Measurements from ENCODE around the gene PRRT1B.

DNA sequence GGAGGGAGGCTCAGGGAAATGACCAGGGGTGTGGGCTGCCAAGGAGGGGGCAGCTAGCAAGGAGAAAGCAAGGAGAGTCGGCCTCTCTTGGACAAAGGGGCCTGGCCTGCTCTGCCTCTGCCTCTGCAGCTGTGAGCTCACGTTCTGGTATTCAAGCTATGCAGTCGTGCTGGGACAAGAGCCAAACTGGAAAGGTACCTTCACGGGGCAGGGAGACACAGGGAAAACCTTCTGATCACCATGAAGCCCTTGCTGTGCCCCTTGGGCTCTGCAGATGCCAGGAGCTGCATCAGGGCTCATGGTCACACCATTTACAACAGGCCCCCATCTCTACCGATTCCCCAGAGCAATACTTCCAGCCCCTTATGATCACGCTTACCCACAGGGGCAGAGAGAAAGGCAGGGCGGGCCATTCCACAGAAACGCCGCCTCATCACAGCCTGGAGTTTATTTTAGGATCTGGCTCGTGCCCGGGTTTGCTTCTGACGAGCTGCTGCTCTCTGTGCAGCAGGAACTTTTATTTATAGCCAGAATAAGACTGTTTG is 63.2 kb downstream of the PRRT1B start:
- TF ChIP-seq EZH2 (IDR thresholded peaks at IDR 0.05; ENCODE audit: low read depth, unreplicated experiment) (no peak), CTCF (conservative IDR thresholded peaks at IDR 0.05; ENCODE audit: low read depth in 2 of 2) (no peak), STAT1 (IDR thresholded peaks at IDR 0.05; ENCODE audit: unreplicated experiment) (no peak), JUNB (IDR thresholded peaks at IDR 0.05; ENCODE audit: unreplicated experiment) (no peak), CREB1 (CRISPR knock-in tag; IDR thresholded peaks at IDR 0.05; ENCODE audit: low read depth) (no peak; the same call in 1 of the 2 replicates), ETS1 (IDR thresholded peaks at IDR 0.05) (no peak), POLR2AphosphoS5 (IDR thresholded peaks at IDR 0.05; ENCODE audit: low read depth) (no peak)
- TF ChIP-seq, protein P1, sequence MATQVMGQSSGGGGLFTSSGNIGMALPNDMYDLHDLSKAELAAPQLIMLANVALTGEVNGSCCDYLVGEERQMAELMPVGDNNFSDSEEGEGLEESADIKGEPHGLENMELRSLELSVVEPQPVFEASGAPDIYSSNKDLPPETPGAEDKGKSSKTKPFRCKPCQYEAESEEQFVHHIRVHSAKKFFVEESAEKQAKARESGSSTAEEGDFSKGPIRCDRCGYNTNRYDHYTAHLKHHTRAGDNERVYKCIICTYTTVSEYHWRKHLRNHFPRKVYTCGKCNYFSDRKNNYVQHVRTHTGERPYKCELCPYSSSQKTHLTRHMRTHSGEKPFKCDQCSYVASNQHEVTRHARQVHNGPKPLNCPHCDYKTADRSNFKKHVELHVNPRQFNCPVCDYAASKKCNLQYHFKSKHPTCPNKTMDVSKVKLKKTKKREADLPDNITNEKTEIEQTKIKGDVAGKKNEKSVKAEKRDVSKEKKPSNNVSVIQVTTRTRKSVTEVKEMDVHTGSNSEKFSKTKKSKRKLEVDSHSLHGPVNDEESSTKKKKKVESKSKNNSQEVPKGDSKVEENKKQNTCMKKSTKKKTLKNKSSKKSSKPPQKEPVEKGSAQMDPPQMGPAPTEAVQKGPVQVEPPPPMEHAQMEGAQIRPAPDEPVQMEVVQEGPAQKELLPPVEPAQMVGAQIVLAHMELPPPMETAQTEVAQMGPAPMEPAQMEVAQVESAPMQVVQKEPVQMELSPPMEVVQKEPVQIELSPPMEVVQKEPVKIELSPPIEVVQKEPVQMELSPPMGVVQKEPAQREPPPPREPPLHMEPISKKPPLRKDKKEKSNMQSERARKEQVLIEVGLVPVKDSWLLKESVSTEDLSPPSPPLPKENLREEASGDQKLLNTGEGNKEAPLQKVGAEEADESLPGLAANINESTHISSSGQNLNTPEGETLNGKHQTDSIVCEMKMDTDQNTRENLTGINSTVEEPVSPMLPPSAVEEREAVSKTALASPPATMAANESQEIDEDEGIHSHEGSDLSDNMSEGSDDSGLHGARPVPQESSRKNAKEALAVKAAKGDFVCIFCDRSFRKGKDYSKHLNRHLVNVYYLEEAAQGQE (IDR thresholded peaks at IDR 0.05; ENCODE audit: unreplicated experiment), result no peak

All from GM23338 (cell line).